ENCODE data around the gene NRF1. TPM values are rescaled to one million over a fixed set of nuclear protein-coding genes. Genes with fewer than 3 reads are reported as not detected.
"Not testable (repeated sequence)": the region's sequence is repeated elsewhere in the genome, so short reads cannot be mapped to it uniquely, and the experiment has no call there.

The NRF1 gene
- total RNA-seq, 1 donor: 14.0 TPM

DNA sequence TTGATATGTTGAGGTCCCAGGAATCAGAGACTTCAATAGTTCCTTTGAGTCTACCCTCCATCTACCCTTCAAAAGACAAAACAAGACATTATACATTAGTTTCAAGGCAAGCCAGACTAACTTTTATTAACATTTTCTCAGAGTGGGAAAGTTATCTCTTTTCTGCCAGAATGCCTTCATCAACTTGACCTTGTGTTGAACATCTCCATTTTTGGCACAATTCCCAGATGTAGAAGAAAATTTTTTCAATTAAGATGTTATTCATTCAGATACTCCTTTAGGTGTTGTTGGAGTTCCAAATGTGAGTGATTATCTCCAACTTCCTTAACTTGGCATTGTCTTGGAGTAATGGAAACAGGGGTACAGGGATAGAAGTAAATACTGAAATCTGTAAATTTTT lies 59.1 kb downstream of the NRF1 start:
- TF ChIP-seq, protein P1, sequence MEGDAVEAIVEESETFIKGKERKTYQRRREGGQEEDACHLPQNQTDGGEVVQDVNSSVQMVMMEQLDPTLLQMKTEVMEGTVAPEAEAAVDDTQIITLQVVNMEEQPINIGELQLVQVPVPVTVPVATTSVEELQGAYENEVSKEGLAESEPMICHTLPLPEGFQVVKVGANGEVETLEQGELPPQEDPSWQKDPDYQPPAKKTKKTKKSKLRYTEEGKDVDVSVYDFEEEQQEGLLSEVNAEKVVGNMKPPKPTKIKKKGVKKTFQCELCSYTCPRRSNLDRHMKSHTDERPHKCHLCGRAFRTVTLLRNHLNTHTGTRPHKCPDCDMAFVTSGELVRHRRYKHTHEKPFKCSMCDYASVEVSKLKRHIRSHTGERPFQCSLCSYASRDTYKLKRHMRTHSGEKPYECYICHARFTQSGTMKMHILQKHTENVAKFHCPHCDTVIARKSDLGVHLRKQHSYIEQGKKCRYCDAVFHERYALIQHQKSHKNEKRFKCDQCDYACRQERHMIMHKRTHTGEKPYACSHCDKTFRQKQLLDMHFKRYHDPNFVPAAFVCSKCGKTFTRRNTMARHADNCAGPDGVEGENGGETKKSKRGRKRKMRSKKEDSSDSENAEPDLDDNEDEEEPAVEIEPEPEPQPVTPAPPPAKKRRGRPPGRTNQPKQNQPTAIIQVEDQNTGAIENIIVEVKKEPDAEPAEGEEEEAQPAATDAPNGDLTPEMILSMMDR (IDR thresholded peaks at IDR 0.05; ENCODE audit: insufficient read depth, low read length): no peak
- DNase-seq (ENCODE audit: low read depth): peak; percentile 41
- H3K4me3 ChIP-seq (ENCODE audit: low read depth, low read length): no peak overlapping the region

DNA sequence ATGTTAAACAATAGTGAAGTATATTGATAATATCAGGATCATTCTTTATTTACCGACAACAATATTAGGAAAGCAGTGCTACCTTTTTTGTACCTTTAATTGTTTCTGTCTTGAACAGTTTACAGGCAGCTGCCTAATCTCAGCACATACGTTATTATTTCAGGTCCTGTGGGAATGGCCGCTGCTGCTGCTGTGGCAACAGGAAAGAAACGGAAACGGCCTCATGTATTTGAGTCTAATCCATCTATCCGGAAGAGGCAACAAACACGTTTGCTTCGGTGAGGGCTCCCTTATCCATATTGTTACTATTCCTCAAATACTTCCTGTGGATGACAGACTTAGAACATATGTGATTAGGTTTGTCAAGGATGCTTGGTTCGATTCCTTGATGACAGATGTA lies 59.7 kb downstream of the NRF1 start:
- no peak overlapping the region for H3K4me3 ChIP-seq (ENCODE audit: low read depth, low read length)
- no peak for DNase-seq (ENCODE audit: low read depth)
- TF ChIP-seq, protein P1 (IDR thresholded peaks at IDR 0.05; ENCODE audit: insufficient read depth, low read length): no peak

DNA sequence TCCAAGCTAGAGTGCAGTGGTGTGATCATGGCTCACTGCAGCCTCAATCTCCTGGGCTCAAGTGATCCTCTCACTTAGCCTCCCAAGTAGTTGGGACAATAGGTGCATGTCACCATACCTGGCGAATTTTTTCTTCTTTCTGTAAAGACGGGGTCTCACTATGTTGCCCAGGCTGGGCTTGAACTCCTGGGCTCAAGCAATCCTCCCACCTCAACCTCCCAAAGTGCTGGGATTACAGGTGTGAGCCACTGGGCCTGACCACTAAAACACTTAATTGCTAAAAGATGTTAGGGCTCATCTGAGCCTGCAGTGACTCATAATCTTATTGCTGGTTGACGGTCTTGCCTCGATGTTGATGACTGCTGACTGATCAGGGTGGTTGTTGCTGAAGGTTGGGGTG lies 63.0 kb downstream of the NRF1 start:
- not testable (repeated sequence) for H3K4me3 ChIP-seq (ENCODE audit: low read depth, low read length); DNase-seq (ENCODE audit: low read depth)

DNA sequence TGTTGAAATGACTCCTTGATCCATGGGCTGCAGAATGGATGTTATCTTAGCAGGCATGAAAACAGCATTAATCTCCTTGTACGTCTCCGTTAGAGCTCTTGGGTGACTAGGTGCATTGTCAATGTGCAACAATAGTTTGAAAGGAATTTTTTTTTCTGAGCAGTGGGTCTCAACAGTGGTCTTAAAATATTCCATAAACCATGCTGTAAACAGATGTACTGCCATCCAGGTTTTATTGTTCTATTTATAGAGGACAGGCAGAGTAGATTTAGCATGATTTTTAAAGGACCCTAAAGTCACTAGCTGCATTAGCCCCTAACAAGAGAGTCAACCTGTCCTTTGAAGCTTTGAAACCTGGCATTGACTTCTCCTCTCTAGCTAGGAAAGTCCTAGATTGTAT lies 64.0 kb downstream of the NRF1 start:
- no peak for DNase-seq (ENCODE audit: low read depth)
- H3K4me3 ChIP-seq (ENCODE audit: low read depth, low read length): no peak overlapping the region
- TF ChIP-seq, protein P1 (IDR thresholded peaks at IDR 0.05; ENCODE audit: insufficient read depth, low read length): no peak

DNA sequence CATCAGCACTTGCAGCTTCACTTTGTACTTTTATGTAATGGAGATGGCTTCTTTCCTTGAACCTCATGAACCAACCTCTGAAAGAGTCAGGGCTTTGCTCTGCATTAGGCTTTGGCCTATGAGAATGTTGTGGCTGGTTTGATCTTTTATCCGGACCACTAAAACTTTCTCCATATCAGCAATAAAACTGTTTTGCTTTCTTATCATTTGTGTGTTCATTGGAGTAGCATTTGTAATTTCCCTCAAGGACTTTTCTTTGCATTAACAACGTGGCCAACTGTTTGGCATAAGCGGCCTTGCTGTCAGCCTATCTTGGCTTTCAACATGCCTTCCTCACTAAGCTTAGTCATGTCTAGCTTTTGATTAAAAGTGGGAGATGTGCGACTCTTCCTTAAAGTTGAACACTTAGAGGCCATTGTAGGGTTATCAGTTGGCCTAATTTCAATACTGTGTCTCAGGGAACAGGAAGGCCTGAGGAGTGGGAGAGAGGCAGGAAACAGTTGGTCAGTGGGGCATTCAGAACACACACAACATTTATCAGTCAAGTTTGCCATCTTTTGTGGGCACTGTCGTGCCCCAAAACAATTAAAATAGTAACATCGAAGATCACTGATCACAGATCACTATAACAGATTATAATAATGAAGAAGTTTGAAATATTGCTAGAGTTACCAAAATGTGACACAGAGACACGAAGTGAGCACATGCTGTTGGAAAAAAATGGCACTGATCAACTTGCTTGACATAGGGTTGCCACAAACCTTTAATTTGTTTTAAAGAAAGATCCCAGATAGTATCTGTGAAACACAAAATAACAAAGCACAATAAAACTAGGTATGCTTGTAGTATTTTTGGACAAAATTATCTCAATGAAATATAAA lies 64.7 kb downstream of the NRF1 start:
- no peak overlapping the region for H3K4me3 ChIP-seq (ENCODE audit: low read depth, low read length)
- TF ChIP-seq, protein P1 (IDR thresholded peaks at IDR 0.05; ENCODE audit: insufficient read depth, low read length): no peak
- DNase-seq (ENCODE audit: low read depth): no peak

DNA sequence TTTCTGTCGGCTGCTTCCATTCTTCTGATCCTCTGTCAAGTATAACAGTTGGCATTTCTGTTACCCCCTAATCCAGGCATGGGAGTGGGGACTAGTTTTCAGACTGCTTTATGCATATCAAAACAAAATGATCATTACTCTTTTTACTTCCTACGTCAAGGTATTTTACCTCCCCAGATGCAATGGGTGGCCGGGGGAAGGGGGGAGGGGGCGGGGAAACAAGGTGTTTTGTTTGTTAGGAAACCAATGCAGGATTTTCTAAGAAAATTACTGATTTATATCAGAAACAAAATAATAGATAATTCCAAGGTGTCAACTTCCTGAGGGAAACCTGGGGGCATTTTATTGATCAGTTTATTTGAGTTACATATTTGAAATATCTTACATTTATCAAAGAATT lies 66.3 kb downstream of the NRF1 start:
- no peak overlapping the region for H3K4me3 ChIP-seq (ENCODE audit: low read depth, low read length)
- no peak for DNase-seq (ENCODE audit: low read depth)
- TF ChIP-seq, protein P1 (IDR thresholded peaks at IDR 0.05; ENCODE audit: insufficient read depth, low read length): no peak

DNA sequence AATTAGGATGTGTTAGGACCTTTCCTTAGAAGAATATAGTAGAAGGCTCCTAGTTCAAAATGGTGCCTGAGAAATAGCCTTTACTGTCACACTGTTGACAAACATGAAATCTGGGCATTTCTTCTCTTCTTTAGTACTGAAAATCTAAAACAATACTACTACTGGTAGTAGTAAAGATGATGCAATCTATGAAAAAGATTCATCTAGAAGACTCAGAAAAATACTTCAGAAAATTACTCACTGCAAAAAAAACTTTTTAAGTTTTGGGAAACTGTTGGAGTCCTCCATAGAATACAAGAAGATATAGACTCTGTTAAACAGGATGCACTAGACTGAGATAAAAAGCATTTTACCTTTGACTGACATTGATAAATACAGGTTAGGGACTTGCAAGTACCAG lies 67.1 kb downstream of the NRF1 start:
- no peak for DNase-seq (ENCODE audit: low read depth)
- no peak overlapping the region for H3K4me3 ChIP-seq (ENCODE audit: low read depth, low read length)
- TF ChIP-seq, protein P1 (IDR thresholded peaks at IDR 0.05; ENCODE audit: insufficient read depth, low read length): no peak
